WTC11 (cell line): ENCODE data around the gene PBOV1.

ENCODE experiments used
- ATF1 ChIP-seq: sonication (generic); formaldehyde crosslinking; IDR thresholded peaks from 2 replicates; pipeline ENCODE4 v1.8.1; 2023; ENCODE audit warnings: mild to moderate bottlenecking, moderate library complexity, missing genetic modification reagents
- CBFB ChIP-seq: sonication (generic); formaldehyde crosslinking; IDR thresholded peaks from 2 replicates; pipeline ENCODE4 v1.8.1; 2022; ENCODE audit warnings: mild to moderate bottlenecking, low read depth, missing genetic modification reagents
- CTCF ChIP-seq: fragments of 200-600 bp; IDR thresholded peaks from 2 replicates; pipeline ENCODE4 v1.8.0; 2022; ENCODE audit warnings: antibody characterized with exemption
- E2F1 ChIP-seq: sonication (generic); formaldehyde crosslinking; IDR thresholded peaks from 2 replicates; pipeline ENCODE4 v1.8.0; 2022; ENCODE audit warnings: mild to moderate bottlenecking, missing genetic modification reagents
- ELF4 ChIP-seq: sonication (generic); formaldehyde crosslinking; IDR thresholded peaks from 2 replicates; pipeline ENCODE4 v1.8.1; 2022; ENCODE audit warnings: low read depth, mild to moderate bottlenecking, moderate library complexity, missing genetic modification reagents
- ESRRA ChIP-seq: sonication (generic); formaldehyde crosslinking; IDR thresholded peaks from 2 replicates; pipeline ENCODE4 v1.8.1; 2022; ENCODE audit warnings: mild to moderate bottlenecking, missing genetic modification reagents, borderline replicate concordance
- FOXP4 ChIP-seq: sonication (generic); formaldehyde crosslinking; IDR thresholded peaks from 2 replicates; pipeline ENCODE4 v1.8.0; 2022; ENCODE audit warnings: mild to moderate bottlenecking, missing genetic modification reagents
- TF ChIP-seq, protein P1 (sequence below): sonication (generic); formaldehyde crosslinking; IDR thresholded peaks from 2 replicates; pipeline ENCODE4 v1.8.1; 2023; ENCODE audit warnings: mild to moderate bottlenecking, moderate library complexity, missing genetic modification reagents
- TF ChIP-seq, protein P2 (sequence below): fragments of 250-450 bp; sonication (Bioruptor Pico); IDR thresholded peaks from 2 replicates; pipeline ENCODE4 v1.9.0; 2021; ENCODE audit warnings: mild to moderate bottlenecking
- TF ChIP-seq, protein P3 (sequence below): sonication (generic); formaldehyde crosslinking; IDR thresholded peaks from 2 replicates; pipeline ENCODE4 v1.8.0; 2023; ENCODE audit warnings: missing genetic modification reagents

DNA sequence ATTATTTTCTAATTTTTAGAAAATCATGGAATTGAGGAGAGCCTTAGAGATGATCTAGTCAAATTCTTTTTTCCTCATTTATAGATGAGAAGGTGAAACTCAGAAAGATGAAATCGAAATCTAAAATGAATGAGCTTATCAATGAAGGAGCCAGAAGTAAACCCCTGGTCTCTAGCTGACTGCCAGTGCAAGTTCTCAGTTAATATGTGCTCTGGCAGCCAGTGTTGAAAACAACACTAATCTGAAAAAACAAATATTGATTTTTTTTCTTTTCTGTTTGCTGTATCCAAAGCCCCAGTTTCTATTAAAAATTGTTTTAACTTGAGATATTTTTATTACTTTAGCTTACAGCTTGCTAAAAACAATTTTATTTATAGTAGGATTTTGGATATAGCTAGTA, 21.5 kb upstream of the PBOV1 start:
- TF ChIP-seq CTCF (no peak), FOXP4 (CRISPR knock-in tag) (no peak), CBFB (CRISPR knock-in tag) (no peak), E2F1 (no peak), ELF4 (CRISPR knock-in tag) (no peak), ATF1 (CRISPR knock-in tag) (no peak), ESRRA (CRISPR knock-in tag) (no peak)
- TF ChIP-seq, protein P1, sequence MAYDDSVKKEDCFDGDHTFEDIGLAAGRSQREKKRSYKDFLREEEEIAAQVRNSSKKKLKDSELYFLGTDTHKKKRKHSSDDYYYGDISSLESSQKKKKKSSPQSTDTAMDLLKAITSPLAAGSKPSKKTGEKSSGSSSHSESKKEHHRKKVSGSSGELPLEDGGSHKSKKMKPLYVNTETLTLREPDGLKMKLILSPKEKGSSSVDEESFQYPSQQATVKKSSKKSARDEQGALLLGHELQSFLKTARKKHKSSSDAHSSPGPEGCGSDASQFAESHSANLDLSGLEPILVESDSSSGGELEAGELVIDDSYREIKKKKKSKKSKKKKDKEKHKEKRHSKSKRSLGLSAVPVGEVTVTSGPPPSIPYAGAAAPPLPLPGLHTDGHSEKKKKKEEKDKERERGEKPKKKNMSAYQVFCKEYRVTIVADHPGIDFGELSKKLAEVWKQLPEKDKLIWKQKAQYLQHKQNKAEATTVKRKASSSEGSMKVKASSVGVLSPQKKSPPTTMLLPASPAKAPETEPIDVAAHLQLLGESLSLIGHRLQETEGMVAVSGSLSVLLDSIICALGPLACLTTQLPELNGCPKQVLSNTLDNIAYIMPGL (CRISPR knock-in tag): no peak
- TF ChIP-seq, protein P2, sequence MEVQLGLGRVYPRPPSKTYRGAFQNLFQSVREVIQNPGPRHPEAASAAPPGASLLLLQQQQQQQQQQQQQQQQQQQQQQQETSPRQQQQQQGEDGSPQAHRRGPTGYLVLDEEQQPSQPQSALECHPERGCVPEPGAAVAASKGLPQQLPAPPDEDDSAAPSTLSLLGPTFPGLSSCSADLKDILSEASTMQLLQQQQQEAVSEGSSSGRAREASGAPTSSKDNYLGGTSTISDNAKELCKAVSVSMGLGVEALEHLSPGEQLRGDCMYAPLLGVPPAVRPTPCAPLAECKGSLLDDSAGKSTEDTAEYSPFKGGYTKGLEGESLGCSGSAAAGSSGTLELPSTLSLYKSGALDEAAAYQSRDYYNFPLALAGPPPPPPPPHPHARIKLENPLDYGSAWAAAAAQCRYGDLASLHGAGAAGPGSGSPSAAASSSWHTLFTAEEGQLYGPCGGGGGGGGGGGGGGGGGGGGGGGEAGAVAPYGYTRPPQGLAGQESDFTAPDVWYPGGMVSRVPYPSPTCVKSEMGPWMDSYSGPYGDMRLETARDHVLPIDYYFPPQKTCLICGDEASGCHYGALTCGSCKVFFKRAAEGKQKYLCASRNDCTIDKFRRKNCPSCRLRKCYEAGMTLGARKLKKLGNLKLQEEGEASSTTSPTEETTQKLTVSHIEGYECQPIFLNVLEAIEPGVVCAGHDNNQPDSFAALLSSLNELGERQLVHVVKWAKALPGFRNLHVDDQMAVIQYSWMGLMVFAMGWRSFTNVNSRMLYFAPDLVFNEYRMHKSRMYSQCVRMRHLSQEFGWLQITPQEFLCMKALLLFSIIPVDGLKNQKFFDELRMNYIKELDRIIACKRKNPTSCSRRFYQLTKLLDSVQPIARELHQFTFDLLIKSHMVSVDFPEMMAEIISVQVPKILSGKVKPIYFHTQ (CRISPR knock-in tag): no peak
- TF ChIP-seq, protein P3, sequence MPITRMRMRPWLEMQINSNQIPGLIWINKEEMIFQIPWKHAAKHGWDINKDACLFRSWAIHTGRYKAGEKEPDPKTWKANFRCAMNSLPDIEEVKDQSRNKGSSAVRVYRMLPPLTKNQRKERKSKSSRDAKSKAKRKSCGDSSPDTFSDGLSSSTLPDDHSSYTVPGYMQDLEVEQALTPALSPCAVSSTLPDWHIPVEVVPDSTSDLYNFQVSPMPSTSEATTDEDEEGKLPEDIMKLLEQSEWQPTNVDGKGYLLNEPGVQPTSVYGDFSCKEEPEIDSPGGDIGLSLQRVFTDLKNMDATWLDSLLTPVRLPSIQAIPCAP (CRISPR knock-in tag): no peak
